Measurements from ENCODE around the gene TRIM44.

TRIM44 gene

DNA sequence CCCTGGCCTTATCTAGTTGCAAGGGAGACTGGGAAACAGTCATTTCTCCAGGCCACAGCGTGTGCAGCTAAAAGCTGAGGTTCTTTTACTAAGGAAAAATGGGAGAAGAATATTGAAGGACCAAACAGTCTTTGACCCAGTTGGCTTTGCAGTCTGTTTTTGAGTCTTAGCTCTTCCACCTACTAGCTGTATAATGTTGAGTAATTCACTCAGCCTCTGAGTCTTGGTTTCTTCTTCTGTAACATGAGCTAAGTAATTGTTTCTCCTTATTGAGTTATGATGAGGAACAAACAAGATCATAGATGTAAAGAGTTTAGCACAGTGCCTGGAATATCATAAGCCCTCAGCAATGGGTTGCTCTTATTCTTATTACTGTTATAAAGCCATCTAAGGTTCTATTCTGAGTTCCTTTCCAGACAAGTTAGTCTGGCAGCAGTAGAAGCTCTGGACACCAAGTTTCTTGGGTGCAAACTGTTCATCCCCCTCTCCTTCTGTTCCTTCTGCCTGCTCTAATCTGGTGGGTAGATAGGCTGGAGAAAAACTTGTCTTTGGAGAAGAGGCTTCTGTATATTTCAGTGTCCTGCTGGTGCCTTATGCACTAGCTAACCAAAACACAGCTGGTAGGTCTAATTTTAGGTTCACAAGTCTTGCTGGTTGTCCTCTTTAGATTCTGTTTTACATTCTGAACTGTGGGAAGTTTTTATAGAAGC is 13.5 kb downstream of the TRIM44 start:
- DNase-seq: peak; percentile 16

DNA sequence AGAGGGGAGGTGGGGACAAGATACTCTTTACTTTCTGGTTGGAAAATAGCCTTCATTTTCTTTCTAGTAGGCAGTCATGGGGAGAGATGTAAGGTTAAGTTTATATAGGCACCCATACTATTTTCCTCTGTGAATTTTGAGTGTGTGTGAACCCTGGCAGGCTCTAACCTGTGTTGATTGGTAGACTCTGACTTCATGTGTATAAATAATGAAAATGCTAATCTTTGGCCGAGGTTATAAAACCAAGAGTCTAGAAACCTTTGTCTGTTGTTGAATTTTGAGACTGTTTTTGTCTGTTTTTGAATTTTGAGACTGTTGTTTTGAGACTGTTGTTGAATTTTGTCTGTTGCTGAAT is 14.0 kb downstream of the TRIM44 start:
- no peak for DNase-seq

- no peak for DNase-seq
Measured at GRCh38 chr11:35677904-35678303, 15.3 kb downstream of the TRIM44 start.

GRCh38 chr11:35678471-35678870 is 15.9 kb downstream of the TRIM44 start:
- DNase-seq: no peak

DNA sequence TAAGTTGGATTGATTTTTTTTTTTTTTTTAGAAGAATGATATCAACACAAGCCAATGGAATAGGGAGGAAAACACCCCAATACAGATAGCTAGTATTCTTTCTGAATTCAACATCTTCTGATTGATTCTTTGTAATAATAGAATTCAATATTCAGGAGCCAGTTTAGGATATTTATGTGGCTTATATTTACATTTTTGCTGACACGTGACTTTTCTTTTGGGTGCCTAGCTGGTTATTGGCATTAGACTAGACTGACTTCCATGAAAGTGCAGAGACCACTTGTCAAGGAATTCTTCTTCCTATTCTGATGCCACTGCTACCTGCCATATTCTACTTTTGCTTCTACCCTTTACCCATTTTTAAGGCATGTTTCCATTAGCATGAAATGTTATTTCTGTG is 16.4 kb downstream of the TRIM44 start:
- no peak for DNase-seq

GRCh38 chr11:35680506-35680905 is 17.9 kb downstream of the TRIM44 start:
- no peak for DNase-seq

GRCh38 chr11:35681163-35681767 is 18.7 kb downstream of the TRIM44 start:
- no peak for DNase-seq

DNA sequence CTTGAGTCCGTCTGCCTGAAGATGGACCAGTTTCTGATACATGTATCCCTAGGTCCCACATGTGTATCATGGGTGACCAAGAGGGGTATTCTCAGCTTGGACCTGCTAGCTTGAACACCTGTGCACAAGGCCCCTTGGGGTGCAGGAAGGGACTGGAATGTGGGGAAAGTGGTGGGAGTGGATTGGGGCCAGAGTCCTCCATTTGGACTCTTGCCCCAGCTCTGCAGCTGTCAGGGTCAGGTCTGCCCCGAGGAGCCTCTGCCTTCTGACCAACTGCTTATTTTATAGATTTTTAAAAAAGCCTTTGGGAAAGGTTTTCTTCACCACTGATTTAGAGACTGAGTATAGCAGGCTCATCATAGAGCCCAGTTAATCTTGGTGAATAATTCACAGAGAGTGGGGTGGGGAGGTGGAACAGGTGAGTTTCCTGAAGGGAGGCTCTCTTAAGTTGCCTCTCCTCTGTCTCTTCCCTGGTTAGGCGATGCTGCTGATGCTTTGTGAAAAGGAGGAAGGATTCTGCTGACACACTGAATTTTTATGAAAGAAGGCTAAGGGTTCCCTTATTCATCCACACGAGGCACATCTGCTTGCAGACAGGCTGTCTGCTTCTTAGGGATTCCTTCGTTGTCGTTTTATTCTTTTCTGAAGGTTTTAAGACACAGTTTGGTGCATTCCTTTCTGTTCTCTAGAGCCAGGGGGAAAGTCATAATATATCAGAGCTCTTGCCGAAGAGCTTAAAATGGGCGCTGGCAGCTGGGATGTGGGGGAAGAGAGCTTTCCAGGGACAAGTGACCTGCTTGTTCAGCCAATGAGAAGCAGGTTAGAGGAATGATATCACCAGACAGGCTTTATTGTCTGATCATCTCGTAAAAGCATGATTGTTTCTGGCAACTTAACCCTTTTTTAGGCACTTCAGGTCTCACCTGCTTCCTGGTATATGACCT is 19.9 kb downstream of the TRIM44 start:
- DNase-seq: no peak

- DNase-seq: peak; percentile 89
Measured at GRCh38 chr11:35683728-35684339, 21.3 kb downstream of the TRIM44 start.

GRCh38 chr11:35688023-35688422 is 25.4 kb downstream of the TRIM44 start:
- no peak for DNase-seq

DNA sequence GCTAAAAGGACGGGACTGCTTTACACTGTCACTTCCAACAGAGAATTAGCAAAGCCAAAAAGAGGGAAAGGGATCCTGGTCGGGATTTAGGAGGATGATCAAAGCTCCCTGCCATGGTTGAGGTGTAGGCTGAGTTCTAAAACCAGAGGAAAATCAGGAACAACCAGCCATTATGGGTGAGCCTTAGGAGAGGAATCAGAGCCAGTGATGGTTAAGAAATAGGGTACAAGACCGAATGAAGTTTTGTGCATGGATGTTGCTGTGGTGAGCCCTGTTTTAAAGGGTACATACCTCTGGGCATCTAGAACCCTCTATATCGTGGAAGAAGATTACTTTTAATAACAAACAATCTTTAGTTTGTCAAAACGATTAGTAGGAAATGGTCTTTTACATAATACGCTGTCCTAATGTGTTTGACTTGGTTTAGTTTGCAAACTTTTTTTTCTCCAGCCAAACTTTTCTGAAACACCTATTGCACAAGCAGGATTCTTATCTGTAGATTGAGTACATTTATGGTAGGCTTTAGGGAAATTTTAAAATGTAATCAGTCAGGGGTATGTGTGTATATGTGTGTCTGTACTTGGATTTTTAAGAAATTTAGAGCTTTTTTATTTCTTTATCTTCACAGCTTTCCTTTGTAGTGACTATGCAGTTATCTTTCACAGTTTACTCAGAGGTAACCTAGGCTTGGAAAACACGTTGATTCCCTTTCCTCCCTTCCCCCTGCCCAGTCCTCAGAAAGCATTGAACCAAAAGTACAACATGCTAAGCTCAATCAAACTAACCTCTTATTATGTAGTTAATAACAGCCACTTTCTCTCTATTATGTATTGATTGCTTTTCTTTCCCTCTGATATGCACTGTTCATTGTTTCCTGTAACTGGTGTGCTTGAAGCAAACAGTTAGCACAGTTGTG is 26.8 kb downstream of the TRIM44 start:
- no peak for DNase-seq

DNA sequence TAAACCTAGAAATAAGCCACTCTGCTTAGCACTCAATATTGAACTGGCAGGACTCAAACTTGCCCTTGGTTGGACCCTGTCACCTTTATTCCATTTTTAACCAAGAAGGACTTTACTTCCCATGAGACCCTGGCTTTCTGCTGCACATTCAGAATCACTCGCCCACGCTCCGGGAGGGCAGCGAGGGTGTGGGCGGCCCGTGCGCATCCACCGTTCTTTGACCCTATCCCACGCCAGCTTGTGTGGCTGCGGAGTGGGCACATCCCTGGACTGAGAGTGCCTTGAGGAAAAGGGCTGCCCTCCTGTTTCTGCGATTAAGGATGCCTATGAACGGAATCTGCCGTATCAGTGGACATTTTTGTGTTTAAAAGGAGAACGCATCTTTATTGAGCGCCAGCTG is 39.6 kb downstream of the TRIM44 start:
- no peak for DNase-seq

- DNase-seq: no peak
Measured at GRCh38 chr11:35709376-35709775, 46.8 kb downstream of the TRIM44 start.

GRCh38 chr11:35711173-35711910 is 48.8 kb downstream of the TRIM44 start:
- no peak for DNase-seq

DNA sequence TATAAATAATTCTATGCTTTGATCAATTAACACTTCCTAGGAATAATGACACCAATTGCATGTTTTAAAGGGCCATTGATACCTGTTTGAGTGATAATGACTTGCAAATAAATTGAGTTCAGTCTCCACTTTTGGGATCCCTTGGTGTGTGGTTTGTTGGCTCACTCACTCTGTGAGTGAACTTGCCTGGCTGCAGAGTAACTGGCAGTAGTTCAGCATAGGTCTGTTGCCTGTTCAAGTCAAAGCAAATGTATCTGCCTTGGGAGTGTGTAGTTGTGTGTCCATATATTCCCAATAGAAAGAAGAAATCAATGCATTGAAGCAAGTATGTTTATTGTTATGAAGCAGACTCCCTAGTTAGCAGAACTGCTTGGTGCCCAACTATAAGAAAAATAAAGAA is 49.3 kb downstream of the TRIM44 start:
- DNase-seq: no peak

GRCh38 chr11:35712533-35712932 is 50.0 kb downstream of the TRIM44 start:
- DNase-seq: no peak

DNA sequence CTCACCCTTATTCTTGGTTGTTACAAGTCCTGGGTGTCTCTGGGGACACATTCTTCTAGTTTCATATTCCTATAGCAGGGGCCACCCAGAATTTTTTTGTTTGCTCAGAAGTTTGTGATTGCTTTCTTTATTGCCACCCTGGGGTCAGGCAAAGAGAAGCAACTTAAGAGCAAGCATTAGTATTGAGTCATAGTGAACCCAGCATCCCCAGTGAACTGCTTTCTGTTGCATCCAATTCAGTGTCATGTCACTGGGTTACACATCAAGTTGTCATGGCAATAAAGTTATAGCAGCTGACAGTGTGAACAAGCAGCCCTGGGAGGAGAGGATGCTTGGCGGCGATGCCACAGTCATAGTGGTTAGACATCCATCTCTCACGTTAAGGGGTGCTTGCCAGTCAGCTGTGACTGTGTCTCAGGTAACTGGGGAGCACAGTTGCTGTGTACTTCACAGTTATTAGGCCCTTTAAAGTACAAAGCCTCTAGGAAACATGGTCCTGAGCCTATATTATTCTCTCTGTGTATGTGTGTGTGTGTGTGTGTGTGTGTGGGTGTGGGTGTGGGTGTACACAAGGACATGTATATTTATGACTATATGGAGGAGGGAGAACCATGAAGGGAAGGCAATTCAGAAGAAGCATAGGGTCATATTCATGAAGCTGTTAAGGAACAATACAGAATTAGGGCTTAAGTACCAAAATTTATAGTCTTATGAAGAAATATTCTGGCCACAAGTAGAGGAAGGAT is 52.5 kb downstream of the TRIM44 start:
- no peak for DNase-seq

- peak; percentile 13 for DNase-seq
Measured at GRCh38 chr11:35715677-35716076, 53.1 kb downstream of the TRIM44 start.

DNA sequence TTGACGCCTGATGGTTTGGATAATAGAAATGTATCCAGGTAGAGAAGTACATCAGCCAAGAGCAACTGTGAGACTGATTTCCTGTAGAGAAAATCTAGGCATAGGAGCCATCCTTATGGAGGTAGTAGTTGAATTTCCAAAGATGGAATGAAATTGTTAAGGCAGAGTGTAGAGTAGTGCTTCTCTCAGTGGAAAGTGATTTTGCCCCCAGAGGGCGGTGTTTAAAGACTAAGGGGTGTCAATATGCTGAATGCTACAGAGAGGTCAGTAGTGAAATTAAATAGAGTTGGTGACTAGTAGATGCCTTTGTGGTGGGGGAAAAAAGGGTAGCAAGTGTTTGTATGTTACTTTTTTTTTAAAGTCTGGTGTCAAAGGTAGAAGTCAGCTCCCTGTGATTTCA is 54.5 kb downstream of the TRIM44 start:
- no peak for DNase-seq

DNA sequence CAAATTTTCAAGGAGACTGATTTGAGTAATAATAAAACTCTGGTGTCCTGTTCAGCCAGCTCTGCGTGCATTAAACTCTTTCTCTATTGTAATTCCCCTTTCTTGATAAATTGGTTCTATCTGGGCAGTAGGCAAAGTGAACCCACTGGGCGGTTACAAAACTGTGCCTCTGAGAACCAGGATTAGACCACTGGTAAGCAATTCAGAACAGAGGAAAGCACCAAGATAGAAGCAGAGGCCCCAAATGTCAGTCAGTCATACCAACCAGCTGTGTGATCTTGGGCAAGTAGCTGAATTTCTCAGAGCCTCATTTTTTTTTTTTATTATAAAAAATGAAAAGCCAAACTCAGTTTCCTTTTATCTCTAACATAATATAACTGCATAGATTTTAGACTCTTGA is 54.9 kb downstream of the TRIM44 start:
- DNase-seq: no peak

All from MV-4-11 (cell line).